ENCODE results near the gene XRCC5.
A peak's percentile ranks its signal among the peaks of the same experiment; 100 is the strongest.

XRCC5 gene

DNA sequence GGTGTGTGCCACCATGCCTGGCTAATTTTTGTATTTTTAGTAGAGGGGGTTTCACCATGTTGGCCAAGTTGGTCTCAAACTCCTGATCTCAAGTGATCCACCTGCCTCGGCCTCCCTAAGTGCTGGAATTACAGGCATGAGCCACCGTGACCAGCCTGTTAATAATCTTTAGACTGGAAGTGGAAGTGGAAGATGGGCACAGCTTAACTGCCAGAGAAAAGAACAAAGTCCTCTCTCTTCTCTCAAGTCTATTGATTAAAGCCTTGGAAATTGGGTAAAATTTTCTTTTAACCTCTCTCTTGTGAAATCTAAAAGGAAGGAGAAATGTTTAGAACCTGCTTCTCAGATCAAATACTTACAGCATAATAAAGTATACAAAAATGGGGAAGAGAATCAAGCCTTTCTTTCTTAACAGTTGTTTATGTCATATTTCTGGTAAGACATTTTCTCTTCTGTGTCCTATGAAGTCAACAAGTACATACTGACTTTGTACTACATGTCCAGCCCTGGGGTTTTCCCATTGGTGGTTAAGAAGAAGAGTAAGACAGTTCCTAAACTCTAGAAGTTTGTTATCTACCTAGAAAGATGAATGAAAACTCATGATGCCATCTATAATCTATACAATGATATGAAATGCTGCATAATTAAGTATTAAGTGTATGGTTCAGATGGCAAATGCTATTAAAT, 22.8 kb upstream of the XRCC5 start:
- no peak for DNase-seq

DNA sequence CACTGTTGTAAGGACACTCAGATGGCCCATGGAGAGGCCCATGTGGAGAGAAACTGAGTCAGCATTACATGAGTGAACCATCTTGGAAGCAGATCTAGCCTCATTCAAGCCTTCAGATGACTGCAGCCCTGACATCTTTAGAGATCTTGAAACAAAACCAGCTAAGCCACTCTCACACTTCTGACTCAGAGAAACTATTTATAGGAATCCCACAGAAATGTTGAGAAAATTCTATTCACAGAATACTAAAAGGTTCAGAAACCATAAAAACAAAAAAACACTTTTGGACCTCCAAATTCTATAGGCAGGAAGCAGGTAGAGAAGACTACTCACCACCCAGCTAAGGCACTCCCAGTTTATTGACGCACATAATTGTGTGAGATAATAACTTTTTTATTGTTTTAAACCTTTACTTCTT, 18.8 kb upstream of the XRCC5 start:
- DNase-seq: no peak

DNA sequence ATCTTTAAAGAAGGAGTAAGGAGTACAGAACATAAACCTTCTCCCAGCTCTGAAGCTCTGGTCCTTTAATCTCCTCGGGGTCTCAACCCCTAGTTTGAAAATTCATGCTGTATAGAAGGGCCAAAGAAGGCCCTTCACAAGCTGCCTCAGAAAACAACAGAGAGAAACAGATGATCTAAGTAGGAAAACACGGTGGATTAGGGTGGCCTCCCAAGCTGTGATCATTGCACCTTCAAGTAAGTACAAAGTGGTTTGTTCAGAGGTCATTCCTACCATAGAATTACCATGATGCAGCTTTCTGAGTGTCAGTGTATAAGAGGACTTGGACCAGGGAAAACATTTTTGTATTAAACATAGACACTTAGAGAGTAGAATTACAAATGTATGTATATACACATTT, 16.5 kb upstream of the XRCC5 start:
- no peak for DNase-seq

DNA sequence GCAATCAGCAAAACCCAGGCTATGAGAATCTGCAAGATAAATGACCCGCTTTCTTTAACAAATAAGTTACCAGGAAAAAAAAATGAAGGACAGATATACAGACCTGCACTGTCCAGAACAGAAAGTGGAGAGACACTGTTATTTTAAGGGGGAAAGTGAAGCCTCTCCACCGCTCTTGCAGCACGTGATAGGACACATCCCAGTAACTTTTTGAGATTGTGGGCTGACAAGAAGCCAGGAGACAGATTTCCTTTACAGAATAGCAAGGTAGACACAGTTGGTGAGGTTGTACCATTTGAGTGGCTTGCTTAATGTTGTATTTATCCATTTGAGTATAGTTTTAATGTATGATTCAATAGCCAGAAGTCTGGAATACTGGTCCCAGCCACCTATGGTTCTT, 14.4 kb upstream of the XRCC5 start:
- DNase-seq: no peak

DNA sequence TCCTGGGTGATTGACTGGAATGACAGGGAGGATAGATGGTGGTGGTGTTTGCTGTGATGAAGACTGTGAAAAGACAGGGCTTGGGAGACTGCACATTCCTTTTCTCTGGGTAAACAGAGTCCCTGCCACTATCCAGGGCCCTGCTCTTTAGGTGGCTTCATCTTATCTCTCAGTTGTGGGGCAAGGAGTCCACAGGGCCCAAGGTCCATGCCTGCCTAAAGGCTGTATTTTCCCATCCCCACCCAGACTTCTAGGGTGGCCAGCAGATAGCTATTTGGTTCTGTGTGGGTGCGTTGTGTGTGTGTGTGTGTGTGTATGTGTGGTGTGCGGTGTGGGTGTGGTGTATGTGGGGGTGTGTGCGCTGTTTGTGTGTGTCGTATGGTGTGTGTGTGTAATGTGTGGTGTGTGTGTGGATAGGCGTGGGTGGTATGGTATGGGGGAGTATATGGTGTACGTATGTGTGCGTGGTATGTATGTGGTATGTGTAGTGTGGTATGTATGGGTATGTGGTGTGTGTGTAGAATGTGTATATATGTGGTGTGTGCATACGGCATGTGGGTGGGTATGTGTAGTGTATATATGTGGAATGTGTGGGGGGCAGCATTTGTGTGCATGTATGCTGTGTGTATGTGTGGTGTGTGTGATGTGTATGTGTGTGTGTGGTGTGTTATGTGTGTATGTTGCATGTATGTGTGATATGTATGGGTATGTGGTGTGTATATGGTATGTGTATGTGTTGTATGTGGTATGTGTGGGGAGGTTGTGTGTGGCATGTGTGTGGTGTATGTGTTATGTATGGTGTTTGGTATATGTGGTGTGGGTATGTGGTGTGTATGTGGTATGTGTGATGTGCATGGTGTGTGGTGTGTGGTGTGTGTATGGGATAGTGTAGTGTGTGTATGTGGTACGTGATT, 10.5 kb upstream of the XRCC5 start:
- DNase-seq: no peak

DNA sequence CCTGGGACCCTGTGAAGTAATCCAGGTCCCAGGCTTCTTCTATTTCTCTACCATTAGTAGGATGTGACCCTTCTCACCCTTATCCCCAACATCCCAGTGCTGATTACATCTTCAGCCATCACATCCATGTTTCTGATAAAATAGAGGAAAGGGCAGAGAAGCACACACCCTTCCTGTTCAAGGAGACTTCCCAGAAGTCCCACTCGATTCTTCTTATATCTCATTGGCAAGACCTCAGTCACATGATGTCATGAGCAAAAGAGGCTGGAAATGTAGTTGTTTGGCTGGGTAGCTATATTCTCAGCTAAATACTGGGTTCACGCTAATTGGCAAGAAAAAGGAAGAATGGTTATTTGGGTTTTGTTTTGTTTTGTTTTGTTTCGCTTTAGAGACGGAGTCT, 8.0 kb upstream of the XRCC5 start:
- no peak for DNase-seq

DNA sequence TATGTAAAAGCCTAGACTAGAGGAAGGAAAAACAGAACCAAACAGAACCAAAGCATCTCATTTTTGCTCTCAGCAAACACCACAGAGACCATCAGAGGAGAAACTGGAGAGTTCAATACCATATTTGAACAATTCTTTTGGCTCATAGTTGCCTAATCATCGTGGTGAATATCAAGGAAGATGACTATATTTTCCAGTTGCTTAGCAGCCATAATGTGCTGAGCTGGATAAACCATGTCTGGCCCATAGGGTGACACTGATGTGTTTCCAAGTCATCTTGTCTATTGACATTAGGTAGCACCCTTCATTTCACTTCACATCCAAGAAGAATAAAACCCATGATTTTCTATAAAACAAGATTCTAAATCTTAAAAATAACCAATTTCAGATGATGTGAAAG, 5.9 kb upstream of the XRCC5 start:
- no peak for DNase-seq

DNA sequence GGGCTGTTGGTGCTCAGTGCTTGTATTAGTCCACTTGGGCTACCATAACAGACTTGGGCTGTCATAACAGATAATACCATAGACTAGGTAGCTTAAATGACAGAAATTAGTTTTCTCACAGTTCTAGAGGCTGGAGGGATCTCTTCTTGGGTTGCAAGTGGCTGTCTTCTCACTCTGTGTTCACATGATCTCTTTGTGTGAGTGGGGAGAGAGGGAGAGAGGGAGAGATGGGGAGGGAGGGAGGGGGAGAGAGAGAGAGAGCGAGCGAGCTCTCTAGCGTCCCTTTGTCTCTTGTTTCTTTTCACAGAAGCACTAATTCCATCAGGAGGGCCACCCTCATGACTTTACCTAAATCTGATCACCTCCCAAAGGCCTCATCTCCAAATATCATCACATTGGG, 4.5 kb upstream of the XRCC5 start:
- DNase-seq: no peak

DNA sequence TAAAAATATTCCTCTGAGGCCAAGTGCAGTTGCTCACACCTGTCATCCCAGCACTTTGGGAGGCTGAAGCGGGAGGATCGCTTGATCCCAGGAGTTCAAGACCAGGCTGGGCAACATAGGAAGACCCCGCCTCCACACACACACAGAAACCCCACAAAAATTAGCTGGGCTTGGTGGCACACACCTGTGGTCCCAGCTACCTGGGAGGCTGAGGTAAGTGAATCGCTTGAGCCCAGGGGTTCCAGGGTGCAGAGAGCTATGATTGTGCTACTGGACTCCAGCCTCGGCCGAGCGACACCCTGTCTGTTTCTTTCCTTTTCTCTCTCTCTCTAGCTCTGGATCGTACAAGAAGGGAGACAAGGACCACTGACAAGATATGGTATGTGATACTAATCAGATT, 1.8 kb upstream of the XRCC5 start:
- DNase-seq: no peak

DNA sequence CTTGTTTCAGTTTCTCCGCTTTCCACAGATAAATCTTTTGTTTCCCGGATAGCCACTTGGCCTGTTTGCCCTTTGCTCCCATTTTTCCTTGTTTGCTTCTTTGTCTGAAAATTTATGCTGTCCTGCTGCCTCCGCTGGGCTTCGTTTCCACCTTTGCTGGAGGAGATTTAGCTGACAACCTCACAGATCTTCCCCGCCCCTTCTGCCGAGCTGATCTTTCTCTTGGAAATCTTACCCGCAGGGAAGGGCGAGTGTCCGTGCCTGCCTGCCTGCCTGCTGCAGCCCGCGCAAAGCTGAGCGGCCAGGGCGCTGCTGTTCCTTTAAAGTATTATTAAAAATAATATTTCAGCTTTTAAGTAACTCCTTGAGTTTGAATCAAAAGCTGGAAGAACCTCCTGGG, 1.4 kb upstream of the XRCC5 start:
- DNase-seq: no peak

DNA sequence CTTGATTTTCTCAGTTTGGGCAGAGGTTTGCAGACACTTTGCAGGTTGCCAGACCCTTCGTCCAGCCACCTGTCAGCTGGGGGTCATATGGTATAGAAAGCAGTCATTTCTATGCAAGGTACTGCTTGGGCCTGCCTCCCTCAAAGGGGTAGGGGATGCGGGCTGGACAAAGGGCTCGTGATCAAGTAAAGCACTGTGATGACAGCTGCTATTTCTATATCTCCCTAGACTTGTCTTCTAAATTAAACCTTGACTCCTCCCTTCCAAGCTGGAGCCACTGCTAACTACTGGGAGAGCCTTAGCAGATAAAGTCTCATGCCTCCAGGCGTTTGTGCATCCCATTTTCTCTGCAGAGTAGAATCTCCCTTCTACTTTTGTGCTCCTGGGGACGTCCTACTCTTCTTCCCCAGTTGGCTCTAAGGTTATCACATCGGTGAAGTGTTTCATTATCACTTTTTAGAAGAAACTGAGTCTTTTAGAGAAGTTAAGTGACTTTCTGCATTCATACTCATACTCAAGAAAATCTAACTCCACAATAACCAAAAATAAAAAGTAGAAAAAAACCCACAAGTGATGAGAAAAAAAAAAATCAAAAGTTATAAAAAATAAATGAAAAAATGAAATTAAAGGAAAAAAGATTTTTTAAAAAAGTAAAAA, 710 bp upstream of the XRCC5 start:
- DNase-seq: no peak

DNA sequence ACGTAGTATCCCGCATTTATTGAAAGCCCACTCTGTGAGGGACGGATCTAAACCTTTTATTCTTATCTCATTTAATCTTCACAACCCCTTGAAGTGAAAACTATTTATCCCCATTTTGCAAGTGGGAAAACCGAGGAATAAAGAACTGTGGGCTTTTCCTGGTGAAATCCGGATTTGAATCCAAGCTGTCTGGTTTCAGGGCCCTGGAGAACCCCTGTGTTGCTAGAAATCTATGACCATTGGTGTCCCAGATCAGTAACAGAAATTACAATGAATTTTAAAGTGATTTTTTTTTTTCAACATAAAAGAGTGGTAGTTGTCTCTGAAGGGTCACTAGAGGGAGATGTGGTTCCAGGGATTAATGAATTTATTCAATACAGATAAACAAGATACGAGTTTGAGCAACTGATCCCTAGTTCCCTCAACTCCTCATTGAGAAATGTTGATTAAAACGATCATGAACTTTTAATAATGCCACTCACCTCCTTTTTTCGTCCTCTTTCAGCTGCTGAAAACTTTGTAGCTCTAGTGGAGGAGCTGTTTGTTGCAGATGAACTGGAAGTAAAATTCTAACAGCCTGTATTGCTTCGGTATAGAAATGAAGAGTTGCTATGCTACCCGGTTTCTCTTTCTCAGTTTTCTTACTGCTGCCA, 940 bp downstream of the XRCC5 start:
- no peak for DNase-seq

DNA sequence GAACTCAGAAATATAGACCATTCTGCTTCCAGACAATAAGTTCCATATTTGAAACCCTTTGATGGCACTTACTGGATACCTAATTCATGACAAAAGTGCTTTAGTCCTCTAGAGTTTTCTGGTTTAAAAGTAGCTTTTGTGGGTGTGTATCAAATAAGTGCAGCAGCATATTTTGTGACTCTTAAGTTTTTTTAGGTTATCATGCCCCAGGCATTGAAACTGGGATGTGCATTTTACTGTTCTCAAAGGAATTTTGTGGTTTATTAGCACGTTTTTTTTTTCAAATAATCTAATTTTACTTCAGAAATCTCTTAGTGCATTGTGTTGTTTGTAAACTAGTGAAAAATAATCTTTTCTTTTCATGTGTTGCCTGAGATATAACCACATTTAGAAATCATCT, 1.5 kb downstream of the XRCC5 start:
- no peak for DNase-seq

DNA sequence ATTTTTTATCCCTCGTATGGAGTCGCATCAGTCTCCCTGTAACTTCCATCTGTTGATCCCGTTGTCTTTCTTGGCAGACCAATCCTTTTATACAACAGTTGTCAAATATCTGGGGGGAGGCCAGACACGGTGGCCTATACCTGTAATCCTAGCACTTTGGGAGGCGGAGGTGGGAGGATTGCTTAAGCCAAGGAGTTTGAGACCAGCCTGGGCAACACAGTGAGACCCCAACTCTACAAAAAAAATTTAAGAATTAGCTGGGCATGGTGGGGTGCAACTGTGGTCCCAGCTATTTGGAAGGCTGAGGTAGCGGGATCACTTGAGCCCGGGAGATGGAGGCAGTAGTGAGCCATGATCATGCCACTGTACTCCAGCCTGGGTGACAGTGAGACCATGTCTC, 2.0 kb downstream of the XRCC5 start:
- DNase-seq: no peak

DNA sequence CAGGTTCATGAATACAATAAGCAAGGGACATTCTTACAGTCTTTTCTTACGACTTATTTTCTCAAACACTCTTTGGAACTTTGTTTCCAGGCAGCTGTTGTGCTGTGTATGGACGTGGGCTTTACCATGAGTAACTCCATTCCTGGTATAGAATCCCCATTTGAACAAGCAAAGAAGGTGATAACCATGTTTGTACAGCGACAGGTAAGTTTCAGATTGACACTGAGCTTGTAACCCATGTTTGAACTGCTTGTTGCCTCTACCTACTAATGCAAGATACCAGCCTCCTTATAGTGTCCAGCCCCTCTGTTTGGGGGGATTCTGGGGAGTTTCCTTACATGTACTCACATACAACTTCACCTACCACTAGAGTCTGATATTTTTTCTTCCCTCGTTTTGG, 3.8 kb downstream of the XRCC5 start:
- DNase-seq: no peak

DNA sequence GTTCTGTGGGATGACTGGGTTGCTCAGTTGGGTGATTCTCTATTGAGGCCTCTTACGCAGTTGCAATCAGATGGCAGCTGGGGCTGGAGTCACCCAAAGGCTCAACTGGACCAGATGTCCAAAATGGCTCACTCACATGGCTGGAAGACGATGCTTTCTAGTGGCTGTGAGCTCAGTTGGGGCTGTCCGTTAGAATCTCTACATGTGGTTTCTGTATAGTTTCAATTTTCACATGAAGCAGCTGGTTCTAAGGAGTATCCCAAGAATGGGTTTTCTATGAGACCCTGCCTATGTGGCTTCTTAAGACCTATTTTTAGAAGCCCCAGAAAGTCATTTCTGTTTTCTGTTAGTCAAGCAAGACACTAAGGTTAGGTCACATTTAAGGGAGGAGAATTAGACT, 4.4 kb downstream of the XRCC5 start:
- DNase-seq: no peak

DNA sequence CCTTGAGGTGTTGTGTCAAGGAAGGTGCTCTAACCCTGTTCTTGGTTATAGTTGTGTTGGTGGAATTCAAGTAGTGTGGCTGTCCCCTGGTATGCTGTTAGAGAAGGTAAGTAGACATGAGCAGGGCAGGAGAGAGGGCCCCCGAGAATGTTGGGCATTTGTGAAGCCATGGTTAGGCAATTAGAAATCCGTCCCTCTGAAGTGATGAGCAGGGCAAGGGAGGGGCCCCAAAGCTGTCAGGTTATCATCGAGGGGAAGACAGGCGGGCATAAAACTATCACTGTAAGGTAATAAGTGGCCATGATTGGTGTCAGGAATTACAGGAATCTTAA, 5.2 kb downstream of the XRCC5 start:
- no peak for DNase-seq

DNA sequence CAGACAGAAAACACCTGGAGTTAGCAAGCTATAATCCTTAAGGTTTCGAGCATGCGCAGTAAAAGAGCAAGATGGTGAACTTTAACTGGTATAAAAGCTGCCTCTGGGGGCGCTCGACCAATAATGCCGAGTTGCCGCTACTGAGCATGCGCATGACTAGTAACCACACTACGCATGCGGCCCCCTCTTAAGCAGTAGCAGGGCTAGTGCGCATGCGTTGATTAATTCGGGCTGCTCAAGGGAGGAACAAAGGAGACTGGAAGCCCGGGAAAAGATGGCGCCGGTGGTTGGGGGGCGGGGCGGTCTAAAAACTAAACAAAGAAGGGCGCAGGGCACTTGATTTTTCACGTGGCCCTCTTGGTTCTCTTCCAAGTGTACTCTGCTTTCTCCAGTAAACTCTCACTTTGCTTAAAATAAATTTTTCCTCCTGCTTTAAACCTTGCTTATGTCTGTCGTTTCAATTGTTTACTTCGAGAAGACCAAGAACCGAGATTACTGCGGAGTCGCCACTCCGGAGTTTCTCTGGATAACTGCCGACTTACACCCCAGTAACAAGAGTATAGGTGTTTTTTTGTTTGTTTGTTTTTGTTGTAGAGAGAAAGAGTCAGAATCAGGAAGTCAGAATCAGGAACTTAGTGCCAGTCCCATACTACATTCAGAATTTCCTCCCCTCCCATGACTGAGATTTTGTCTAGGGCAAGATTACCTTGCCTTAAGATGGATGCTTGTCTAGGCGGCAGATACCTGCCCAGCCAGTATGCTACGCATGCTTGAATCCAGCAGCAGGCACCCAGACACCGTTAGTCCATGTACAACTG, 5.8 kb downstream of the XRCC5 start:
- DNase-seq: peak; percentile 93

DNA sequence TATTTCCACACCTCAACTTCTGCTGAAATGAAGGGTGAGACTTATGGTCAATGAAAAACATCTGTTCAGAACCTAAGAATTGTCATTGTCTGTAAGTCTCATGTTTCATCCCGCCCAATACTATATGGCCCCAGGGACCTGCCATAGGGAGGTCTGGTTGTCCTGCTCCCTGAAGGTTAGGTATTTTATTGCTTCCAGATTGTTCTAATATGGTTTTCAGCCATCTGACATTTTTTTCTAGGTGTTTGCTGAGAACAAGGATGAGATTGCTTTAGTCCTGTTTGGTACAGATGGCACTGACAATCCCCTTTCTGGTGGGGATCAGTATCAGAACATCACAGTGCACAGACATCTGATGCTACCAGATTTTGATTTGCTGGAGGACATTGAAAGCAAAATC, 7.3 kb downstream of the XRCC5 start:
- DNase-seq: no peak

DNA sequence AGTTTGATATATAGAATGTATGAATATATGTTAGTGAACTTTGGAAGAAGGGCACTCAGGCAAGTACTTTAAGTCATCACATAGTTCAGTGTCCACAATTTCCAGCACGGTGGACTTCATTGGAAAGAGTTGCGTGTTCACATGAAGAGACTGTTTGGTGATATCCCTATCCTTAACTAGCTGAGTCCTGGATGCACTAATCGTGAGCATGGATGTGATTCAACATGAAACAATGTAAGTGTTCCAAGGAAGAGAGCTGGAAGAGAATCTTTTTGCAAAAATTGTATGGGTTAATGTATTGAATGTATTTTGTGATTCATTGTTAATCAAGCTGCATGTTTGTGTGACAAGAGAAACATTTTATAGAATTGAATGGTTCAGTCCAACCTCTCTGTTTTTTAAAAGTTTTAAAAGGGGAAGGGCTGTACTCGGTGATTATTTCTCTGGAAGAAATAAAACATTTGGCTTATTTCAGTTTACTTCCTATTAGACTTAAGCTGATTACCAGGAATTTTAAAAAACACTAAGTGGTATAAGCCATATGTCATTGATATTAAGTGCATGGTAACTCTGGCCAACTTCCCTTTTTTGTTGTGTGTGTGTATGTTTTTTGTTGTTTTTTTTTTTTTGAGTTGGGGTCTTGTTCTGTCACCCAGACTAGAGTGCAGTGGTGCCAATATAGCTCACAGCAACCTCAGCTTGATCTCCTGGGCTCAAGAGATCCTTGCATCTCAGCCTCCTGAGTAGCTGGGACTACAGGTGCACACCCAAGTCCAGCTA, 8.6 kb downstream of the XRCC5 start:
- no peak for DNase-seq

DNA sequence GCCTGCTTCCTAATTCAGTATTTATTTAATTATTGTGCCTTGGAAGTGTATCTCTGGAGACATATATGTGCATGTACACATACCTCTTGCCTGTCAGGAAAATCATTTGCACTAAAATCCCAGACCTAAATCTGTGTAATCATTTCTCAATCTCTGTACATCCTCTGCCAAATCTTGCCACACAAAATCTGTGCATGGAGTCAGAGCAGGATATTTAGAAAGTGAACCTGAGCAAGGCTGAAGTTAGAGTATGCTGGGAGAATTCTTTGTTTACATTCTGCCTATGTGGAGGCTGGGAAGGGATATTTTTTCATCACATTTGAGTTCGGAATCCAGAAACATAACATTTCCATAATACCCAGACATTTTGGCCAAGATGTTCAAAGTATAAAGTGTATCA, 9.3 kb downstream of the XRCC5 start:
- DNase-seq: no peak

DNA sequence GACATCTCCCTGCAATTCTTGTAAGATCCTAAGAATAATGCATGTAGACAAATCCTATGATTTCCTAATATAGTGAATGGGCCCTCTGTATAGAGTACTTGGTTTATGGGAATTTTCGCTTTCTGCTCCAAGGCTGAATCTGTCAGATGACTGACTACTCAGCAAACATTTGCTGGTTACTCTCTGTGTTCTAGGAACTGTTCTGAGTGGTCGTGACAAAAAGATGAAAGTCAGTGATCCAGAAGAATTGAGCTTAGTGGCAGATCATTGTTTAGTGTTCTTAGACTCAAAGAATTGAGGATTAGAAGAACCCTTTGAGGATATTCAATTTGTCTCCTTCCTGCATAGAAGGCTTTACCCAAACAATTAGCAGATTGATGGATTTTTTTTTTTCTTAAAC, 10.0 kb downstream of the XRCC5 start:
- no peak for DNase-seq

All from activated effector memory CD4-positive, alpha-beta T cell treated with Interleukin-2 at 50 U/mL for 16 hours (primary cell).